Lower lobe of right lung (tissue), 2 donors: ENCODE measurements around the gene SYT8. TPM values are rescaled to one million over a fixed set of nuclear protein-coding genes. Genes with fewer than 3 reads are reported as not detected.

Experiments
- ATAC-seq, 2 donors: fragments of 200-7000 bp; cut with Tn5 transposase; one replicate each; pipeline ENCODE4 v1.9.1; 2020 to 2022; ENCODE audit warnings: mild to moderate bottlenecking in 2 of 2, moderate library complexity in 2 of 2
- DNase-seq: peaks from one replicate; pipeline ENCODE4 v3.0.0-alpha.2; 2020
- H3K27ac ChIP-seq: fragments of 200-600 bp; one replicate; pipeline ENCODE4 v1.8.0; 2022
- H3K27me3 ChIP-seq: fragments of 200-600 bp; one replicate; pipeline ENCODE4 v1.8.0; 2022; ENCODE audit warnings: low read depth
- H3K36me3 ChIP-seq: fragments of 200-600 bp; one replicate; pipeline ENCODE4 v1.8.0; 2022; ENCODE audit warnings: mild to moderate bottlenecking
- H3K4me1 ChIP-seq: fragments of 200-600 bp; one replicate; pipeline ENCODE4 v1.8.0; 2022
- H3K4me3 ChIP-seq: fragments of 200-600 bp; one replicate; pipeline ENCODE4 v1.8.0; 2022; ENCODE audit warnings: mild to moderate bottlenecking
- H3K9me3 ChIP-seq: fragments of 200-600 bp; one replicate; pipeline ENCODE4 v1.8.0; 2022
- CTCF ChIP-seq: fragments of 200-600 bp; IDR thresholded peaks from one replicate; pipeline ENCODE4 v1.8.0; 2022; ENCODE audit warnings: antibody characterized with exemption, mild to moderate bottlenecking
- intact Hi-C: fragments of 100-400 bp; cut with DNase I; formaldehyde crosslinking; loops from one replicate; pipeline ENCODE4 v1.11.0; 2022
- total RNA-seq: library from RNA; stranded (reverse); fragmentation: NEBNext Ultra II Directional; extraction: Animal tissue kit (Norgen Biotek cat#: 25700); gene quantifications from one replicate; pipeline ENCODE4 v1.2.1, GENCODE V29; 2021
- donor health status: DM: no; HTN: yes; CAD: no; lungs with severe emphysema.

Gene SYT8
- total RNA-seq, 1 donor from 2014 or later = 18.5 TPM

- peak; percentile 36 for DNase-seq
- TF ChIP-seq CTCF = no peak
- peaks cover 44% of the 10 kb centered on the region for H3K4me1 ChIP-seq
- ATAC-seq = no peak
- intact Hi-C loops = no loop called here
- H3K9me3 ChIP-seq = no peaks in the 10 kb centered on the region
- peak overlapping the region; percentile 81 for H3K27ac ChIP-seq
- no peaks in the 10 kb centered on the region for H3K27me3 ChIP-seq
- H3K4me3 ChIP-seq = no peak overlapping the region
- H3K36me3 ChIP-seq = no peaks in the 10 kb centered on the region
Observed at GRCh38 chr11:1845561-1846452, 11.0 kb downstream of the SYT8 start.

DNA sequence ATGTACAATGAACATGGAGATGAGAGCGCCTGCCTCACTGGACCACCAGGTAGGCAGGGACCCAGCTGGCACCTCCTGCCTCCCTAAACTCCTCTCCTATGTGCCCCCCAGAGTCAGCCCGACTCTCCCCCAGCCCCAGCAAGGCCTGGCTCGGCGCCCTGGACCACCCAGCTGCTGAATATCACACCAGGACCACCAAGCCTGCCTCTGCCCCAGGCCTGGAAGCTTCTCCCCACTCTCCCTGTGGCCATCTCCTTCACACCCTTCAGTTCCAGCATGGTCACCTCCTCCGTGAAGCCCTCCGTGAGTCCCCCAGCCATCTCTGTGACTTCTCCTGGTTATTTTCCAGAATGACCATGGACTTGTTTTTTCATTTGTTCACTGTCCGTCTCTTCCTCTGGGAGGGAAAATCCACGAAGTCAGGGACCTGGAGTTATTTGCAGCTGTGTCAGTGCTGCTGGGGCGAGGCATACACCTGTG lies 11.7 kb downstream of the SYT8 start:
- Histone ChIP-seq H3K9me3 (no peaks in the 10 kb centered on the region), H3K27ac (no peak overlapping the region), H3K27me3 (no peaks in the 10 kb centered on the region), H3K36me3 (no peaks in the 10 kb centered on the region), H3K4me3 (no peak overlapping the region), H3K4me1 (peaks cover 48% of the 10 kb centered on the region)
- ATAC-seq = no peak
- DNase-seq = no peak
- intact Hi-C loops = no loop called here
- no peak for TF ChIP-seq CTCF

DNA sequence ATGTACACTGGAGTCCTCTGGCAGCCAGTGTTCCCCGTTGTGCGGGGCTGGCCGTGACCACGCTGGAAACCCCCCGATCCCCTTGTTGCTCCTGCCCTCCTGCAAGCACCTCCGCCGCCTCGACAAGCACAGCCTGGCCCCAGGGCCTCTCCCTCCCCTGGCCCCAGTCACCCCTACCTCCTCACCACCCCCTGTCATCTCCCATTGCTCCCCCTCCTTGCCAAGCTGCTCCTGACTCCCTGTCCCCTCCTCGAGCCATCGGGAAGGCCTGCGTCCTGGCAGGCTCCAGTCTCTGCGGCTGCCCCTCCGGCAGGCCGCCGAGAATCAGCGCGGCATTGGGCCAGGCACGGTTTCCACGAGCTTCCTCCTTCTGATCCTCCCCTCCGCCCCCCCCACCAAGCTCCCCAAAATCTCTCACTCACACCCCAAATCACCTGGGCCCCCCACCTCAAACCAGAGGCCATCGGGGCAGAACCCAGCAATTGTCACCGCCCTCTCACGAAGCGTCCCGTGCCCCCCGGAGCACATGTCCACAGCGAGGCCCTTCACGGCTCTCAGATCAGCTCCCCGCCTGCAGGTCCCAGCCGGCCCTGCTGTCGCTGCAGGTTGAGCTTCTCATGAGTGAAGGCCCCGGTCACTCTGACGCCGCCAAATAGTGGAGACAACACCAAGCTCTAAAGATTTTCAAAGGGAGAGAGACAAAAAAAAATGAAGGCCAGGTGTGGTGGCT lies 12.4 kb downstream of the SYT8 start:
- Histone ChIP-seq H3K27ac (no peak overlapping the region), H3K4me1 (peaks cover 55% of the 10 kb centered on the region), H3K27me3 (no peaks in the 10 kb centered on the region), H3K9me3 (no peaks in the 10 kb centered on the region), H3K36me3 (no peaks in the 10 kb centered on the region), H3K4me3 (no peak overlapping the region)
- ATAC-seq = no peak
- TF ChIP-seq CTCF = no peak
- no peak for DNase-seq
- intact Hi-C loops = no loop called here

DNA sequence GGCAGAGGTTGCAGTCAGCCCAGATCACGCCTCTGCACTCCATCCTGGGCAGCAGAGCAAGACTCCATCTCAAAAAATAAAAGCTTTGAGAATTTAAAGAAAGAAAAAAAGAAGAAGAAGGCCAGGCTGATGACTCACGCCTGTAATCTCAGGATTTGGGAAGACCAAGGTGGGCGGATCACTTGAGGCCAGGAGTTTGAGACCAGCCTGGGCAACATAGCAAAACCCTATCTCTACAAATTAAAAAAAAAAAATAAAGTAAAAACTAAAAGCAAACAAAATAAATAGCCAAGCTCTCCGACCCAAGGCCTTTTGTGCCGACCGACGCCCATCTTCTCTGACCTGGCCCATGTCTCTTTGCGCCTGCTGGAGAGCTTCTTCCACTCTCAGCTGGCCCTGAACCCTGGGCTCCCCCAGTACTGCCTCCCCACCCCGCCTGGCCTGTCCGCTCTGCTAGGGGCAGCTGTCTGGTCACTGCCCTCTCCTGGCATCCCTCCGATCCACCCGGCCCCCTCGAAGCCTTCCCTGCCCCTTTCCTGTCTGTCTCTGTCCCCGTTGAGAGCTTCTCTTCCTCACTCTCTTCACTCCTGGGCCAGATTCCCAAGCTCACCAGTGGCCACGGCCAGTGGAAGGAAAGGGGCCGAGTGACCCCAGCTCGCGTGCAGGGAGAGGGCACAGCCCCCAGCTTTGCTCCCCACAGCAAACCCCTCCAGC lies 13.3 kb downstream of the SYT8 start:
- Histone ChIP-seq H3K36me3 (no peaks in the 10 kb centered on the region), H3K27me3 (no peaks in the 10 kb centered on the region), H3K27ac (no peak overlapping the region), H3K4me3 (no peak overlapping the region), H3K4me1 (peaks cover 61% of the 10 kb centered on the region), H3K9me3 (no peaks in the 10 kb centered on the region)
- intact Hi-C loops = no loop called here
- ATAC-seq = no peak
- no peak for TF ChIP-seq CTCF
- DNase-seq = no peak

DNA sequence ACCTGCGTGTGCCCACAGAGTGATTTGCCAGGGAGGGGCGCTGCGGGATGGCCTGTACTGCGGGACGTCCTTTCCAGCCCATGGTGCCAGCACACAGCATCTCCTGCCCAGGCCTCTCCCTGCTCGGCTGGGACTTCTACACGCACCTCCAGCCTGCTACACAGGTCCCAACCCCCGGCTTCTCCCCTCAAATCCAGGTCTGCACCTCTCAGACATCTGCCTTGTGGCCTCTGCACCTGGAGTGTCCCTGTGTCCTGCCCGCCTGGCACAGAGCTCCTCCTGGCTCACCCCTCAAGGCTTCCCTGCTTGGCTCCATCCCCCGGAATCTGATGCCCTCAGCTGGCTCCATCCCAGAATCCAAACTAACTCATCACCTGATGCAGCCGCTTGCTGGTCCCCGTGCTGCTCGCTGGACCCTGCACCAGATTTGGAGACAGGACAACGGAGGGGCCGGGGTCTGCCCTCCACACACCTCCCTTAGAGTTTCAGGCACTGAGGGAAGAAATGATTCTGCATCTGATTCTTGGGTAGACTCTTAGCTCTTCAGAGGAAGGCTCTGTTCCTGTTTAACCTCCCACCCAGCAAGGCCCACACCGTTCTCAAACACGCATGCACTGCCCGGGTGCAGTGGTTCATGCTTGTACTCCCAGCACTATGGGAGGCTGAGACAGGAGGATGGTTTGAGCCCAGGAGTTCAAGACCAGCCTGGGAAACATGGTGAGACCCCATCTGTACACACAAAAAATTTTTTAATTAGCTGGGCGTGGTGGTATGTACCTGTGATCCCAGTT lies 14.0 kb downstream of the SYT8 start:
- Histone ChIP-seq H3K27me3 (no peaks in the 10 kb centered on the region), H3K4me3 (no peak overlapping the region), H3K27ac (no peak overlapping the region), H3K4me1 (peaks cover 57% of the 10 kb centered on the region), H3K9me3 (no peaks in the 10 kb centered on the region), H3K36me3 (no peaks in the 10 kb centered on the region)
- ATAC-seq (no peak), DNase-seq (no peak)
- no peak for TF ChIP-seq CTCF
- intact Hi-C loops = no loop called here
